HPDE6-E6E7 (cell line): ENCODE measurements around the gene CELSR3.
A peak's percentile ranks its signal among the peaks of the same experiment; 100 is the strongest.

Source experiments
- DNase-seq: peaks from one replicate; pipeline ENCODE4 v3.0.0; 2011; ENCODE audit warnings: missing footprints; ENCODE audit errors: extremely low spot score

Gene CELSR3

DNA sequence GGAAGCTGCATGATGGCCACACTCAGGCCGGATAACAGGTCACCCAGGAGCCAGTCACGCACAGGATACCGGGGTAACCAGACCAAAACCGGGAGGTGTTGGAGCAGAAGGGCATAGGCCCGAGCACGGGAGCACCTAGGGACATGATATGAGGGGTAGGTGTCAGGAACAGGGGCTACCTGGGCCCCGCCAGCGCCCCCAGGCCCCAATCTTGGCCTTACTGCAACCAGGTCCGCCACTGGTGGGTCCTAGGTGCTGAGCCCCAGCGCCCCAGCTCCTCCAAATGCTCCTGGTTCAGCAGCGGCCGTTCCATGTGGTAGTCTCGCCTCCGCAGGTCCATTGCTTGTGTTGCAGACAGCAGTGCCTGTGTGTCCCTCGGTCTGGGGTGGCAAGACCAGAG lies 29.4 kb downstream of the CELSR3 start:
- DNase-seq: no peak

DNA sequence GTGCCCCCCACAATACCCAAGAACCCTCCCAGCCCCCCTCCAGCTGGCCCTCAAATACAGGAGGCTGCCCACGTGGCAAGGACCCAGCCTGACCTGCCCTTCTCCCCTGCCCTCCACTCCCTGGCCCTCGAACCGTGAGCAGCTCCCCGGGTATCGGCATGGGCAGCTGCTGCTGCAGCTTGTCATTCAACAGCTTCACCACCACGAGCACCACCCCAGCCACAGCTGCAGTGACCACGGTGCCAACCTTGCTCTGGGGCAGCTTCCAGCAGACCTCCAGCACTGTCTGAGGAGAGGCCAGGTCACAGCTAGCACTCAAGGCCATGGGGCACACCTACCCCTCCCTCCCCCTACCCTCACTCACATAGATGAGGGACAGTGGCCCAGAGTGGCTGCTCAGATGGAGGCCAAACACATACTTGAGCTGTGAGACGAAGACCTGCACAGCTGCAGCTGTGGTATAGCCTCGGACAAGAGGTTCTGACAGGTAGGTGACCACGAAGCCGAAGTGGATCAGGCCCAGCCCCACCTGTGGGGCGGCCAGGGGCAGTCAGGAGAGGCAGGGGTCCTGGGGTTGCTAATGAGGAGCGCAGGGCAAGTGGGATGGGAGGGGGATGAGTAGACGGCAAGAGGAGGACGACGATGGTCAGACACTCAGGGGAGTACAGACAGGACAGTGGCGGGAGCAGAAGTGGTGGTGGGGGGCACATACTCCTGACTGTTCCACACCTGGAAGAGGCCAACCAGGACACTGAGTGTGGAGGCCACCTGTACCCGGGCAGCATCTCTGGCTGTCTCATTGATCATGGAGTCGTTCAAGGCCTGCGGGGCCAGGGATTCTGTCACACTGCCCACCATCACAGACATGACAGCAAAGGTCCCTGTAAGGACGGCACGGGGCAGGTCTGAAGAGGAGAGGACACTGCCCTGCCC lies 30.9 kb downstream of the CELSR3 start:
- DNase-seq: no peak

GRCh38 chr3:48630833-48631232 lies 31.9 kb downstream of the CELSR3 start:
- DNase-seq: no peak

GRCh38 chr3:48630407-48630806 lies 32.3 kb downstream of the CELSR3 start:
- no peak for DNase-seq

- DNase-seq: no peak
These were observed 32.8 kb downstream of the CELSR3 start for GRCh38 chr3:48629894-48630293.

- DNase-seq: no peak
These were observed 34.2 kb downstream of the CELSR3 start for GRCh38 chr3:48628277-48629017.

DNA sequence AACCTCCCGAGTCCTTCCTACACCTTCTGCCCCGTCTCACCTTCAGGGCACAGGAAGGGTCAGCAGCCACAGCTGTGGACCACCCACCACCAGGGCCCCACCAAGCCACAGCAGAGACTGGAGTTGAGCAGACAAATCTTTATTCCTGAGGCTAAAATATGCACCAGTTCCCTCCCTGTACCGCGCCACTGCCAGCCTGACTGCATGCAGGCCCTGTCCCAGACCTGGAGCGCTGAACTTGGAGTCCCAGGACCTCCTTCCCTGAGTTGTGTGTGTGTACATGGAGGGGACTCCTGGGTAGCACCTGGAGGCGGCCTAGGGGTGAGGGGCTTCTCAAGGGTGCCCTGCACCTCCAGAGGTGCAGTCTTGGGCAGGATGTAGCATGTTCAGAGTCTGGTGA lies 37.1 kb downstream of the CELSR3 start:
- no peak for DNase-seq

DNA sequence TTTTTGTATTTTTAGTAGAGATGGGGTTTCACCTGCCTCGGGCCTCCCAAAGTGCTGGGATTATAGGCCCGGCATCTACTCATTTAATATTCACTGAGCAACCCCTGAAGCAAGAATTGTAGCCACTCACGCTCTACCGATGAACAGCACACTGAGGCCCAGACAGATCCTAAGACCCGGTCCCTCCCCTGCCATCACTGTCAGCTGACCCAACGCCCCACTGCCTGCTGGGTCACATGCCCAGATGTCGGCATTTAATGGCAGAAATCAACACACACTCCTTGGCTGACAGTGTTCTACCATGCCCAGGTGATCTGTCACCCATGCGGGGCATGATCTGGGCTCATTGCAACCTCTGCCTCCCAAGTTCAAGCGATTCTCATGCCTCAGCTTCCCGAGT lies 37.9 kb downstream of the CELSR3 start:
- no peak for DNase-seq

- DNase-seq: no peak
These were observed 38.7 kb downstream of the CELSR3 start for GRCh38 chr3:48623851-48624547.

GRCh38 chr3:48621461-48621869 lies 41.2 kb downstream of the CELSR3 start, which contains the start of gene TMEM89:
TSS of gene TMEM89 (minus strand) at chr3:48621769. CDS start at chr3:48621756, 13 bp downstream.
- DNase-seq: no peak

GRCh38 chr3:48619541-48620524 lies 42.9 kb downstream of the CELSR3 start:
- no peak for DNase-seq

GRCh38 chr3:48617559-48617958 lies 45.1 kb downstream of the CELSR3 start:
- DNase-seq: no peak

GRCh38 chr3:48614044-48614443 lies 48.6 kb downstream of the CELSR3 start:
- no peak for DNase-seq

- no peak for DNase-seq
These were observed 50.4 kb downstream of the CELSR3 start for GRCh38 chr3:48612309-48612708.

- peak; percentile 69 for DNase-seq
These were observed 53.3 kb downstream of the CELSR3 start, which contains the start of gene UQCRC1 for GRCh38 chr3:48609088-48610005. TSS of gene UQCRC1 (minus strand) at chr3:48609646. CDS start at chr3:48609620, 26 bp downstream.

GRCh38 chr3:48607519-48607918 lies 55.2 kb downstream of the CELSR3 start:
- no peak for DNase-seq

DNA sequence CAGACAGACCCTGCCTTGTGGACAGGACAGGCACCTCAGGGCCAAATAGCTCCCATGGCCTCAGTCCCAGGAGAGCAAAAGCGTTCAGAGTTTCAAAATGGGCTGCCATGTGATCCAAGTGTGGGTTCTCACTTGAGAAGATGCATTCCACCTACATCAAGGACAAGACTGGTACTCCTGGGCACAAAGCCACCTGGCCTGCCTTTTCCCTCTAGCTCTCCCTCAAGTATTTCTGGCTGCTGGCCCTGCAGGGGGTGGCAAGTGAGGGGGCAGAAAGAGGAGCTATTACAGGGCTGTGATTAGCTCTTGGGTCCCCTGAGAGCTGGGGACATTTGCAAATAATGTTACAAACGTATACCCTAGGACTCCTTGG lies 61.1 kb downstream of the CELSR3 start:
- no peak for DNase-seq

DNA sequence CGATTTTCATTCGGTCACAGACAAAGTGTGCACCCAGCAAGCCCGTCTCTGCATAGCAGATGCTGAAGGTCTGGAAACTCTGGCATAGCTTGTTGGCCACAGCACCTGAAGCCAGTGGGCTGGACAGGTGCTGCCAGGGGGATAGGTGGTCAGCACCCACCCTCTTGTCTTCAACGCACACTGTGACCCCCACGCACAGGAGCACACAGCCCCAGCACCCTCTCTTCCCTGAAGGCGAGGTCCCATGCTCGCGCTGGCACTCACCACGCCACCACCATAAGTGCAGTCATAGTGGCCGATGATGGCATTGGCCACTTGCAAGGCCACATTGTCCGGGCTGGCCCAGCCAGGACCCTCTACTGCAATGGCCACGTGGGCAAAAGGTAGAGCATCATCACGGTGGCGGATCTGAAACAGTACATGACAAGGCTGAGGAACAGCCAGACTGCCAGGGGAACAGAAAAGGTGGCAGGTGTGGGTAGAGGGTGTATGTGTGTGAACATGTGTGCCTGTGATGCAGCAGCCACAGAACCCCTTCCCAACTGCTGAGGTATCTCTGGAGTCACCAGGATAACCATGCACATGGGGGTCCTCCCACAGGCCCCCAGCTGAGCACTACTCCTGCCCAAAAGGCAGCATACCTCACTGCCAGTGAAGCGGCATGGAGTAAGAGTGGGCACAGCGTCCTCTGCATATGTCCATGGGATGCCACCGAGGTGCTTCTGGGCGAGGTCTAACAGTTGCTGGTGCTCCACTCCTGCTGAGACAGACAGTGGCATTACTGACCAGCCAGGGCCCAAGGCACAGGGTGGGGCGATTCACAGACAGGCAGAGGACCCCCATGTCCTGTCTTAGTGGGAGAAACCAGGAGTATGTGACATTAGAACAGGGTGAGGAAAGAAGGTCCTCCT lies 61.7 kb downstream of the CELSR3 start:
- DNase-seq: no peak
